Caco-2 (cell line): Measurements from ENCODE around the gene PAQR6. TPM values are rescaled to one million over a fixed set of nuclear protein-coding genes. Genes with fewer than 3 reads are reported as not detected.

ENCODE experiments used
- BruUV-seq: library from RNA; stranded (reverse); fragments of 400-500 nt; replicated peaks from 2 replicates; lab custom pipeline; 2021; lab: Mats Ljungman, UMichigan
- CTCF ChIA-PET: fragments of 300-600 bp; sonication (Branson Sonifier 250); formaldehyde crosslinking; loops from one replicate; lab custom pipeline; 2022; ENCODE audit warnings: antibody characterized with exemption; lab: Charles Lee
- POLR2A ChIA-PET: fragments of 300-600 bp; sonication (Branson Sonifier 250); formaldehyde crosslinking; loops from one replicate; lab custom pipeline; 2022; ENCODE audit warnings: antibody characterized with exemption; lab: Charles Lee
- DNase-seq, 2 experiments: peaks; one replicate each; pipeline versions ENCODE4 v3.0.0 to v3.0.0-alpha.2; 2020 to 2022
- H3K27me3 ChIP-seq: replicated peaks from 2 replicates; pipeline ENCODE4 v1.6.0; 2011; ENCODE audit warnings: low read length; ENCODE audit not compliant: control insufficient read depth, insufficient read depth
- H3K36me3 ChIP-seq: 2 replicates; pipeline ENCODE4 v1.5.1; 2011; ENCODE audit warnings: low read length; ENCODE audit not compliant: control insufficient read depth, insufficient read depth
- H3K4me1 ChIP-seq: fragments of 250-450 bp; sonication (Bioruptor Pico); 2 replicates; pipeline ENCODE4 v1.5.1; 2020; ENCODE audit warnings: mild to moderate bottlenecking
- H3K4me3 ChIP-seq: 2 replicates; pipeline ENCODE4 v1.5.1; 2011; ENCODE audit warnings: low read depth, mild to moderate bottlenecking, control low read depth, low read length
- H3K9me3 ChIP-seq: fragments of 250-450 bp; sonication (Bioruptor Pico); 2 replicates; pipeline ENCODE4 v1.5.1; 2020; ENCODE audit warnings: mild to moderate bottlenecking, moderate library complexity
- H3K27ac Mint-ChIP-seq: one replicate; pipeline ENCODE4 v1.8.0; 2022; ENCODE audit warnings: mixed read lengths; ENCODE audit not compliant: unreplicated experiment
- H3K27me3 Mint-ChIP-seq: one replicate; pipeline ENCODE4 v1.8.0; 2022; ENCODE audit warnings: mixed read lengths; ENCODE audit not compliant: insufficient read depth, unreplicated experiment
- H3K36me3 Mint-ChIP-seq: one replicate; pipeline ENCODE4 v1.8.0; 2022; ENCODE audit warnings: mild to moderate bottlenecking, mixed read lengths; ENCODE audit not compliant: insufficient read depth, unreplicated experiment
- H3K4me1 Mint-ChIP-seq: one replicate; pipeline ENCODE4 v1.8.0; 2022; ENCODE audit warnings: low read depth, mixed read lengths; ENCODE audit not compliant: unreplicated experiment
- H3K4me3 Mint-ChIP-seq: one replicate; pipeline ENCODE4 v1.8.0; 2022; ENCODE audit warnings: mild to moderate bottlenecking, moderate library complexity, mixed read lengths; ENCODE audit not compliant: unreplicated experiment
- H3K9me3 Mint-ChIP-seq: one replicate; pipeline ENCODE4 v1.8.0; 2022; ENCODE audit warnings: mixed read lengths; ENCODE audit not compliant: unreplicated experiment
- intact Hi-C: fragments of 100-400 bp; cut with micrococcal nuclease; formaldehyde crosslinking; loops from one replicate; pipeline ENCODE4 v1.10.0; 2022; ENCODE audit not compliant: unreplicated experiment
- total RNA-seq: library from RNA; stranded (reverse); gene quantifications from 2 replicates; pipeline ENCODE4 v1.2.3, GENCODE V29; 2022
- TF ChIP-seq, protein P1 (sequence below), 2 experiments: fragments of 200-600 bp in 1 of 2; IDR thresholded peaks; 1 replicate in 1 of 2; 2 replicates in 1 of 2; pipeline versions ENCODE4 v1.5.1 to v1.8.0; 2011 to 2022; ENCODE audit warnings: antibody characterized with exemption in 1 of 2, control low read depth in 1 of 2, inconsistent platforms in 1 of 2, low read depth in 1 of 2, low read length in 1 of 2, mild to moderate bottlenecking in 1 of 2, moderate library complexity in 1 of 2; ENCODE audit not compliant: insufficient read depth in 1 of 2, severe bottlenecking in 1 of 2, unreplicated experiment in 1 of 2

Gene PAQR6
- total RNA-seq, 1 experiment from 2014 or later, result 4.1 TPM

DNA sequence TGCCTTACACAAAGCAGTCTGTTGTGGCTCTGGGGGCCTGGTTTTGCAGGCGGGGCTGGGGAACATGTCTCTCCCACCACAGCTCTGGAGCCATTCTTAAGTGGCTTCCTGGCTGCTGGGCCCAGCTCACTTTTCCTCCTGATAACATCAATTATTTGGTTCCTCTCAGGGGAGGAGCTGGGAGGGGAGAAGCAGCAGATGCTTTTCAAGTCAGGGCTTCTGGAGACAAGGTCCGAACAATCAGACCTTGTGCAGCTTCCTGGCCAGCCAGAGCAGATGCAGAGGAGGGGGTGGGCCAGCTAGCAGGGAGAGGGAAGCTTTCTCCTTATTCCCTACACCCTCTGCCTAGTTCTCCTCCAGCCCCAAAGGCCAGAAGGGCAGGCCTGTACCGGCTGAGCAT is 3.7 kb upstream of the PAQR6 start:
- CTCF ChIA-PET, result no interaction called here
- Mint-ChIP-seq H3K27me3 (no peaks in the 10 kb centered on the region), H3K36me3 (peaks cover 80% of the 10 kb centered on the region)

DNA sequence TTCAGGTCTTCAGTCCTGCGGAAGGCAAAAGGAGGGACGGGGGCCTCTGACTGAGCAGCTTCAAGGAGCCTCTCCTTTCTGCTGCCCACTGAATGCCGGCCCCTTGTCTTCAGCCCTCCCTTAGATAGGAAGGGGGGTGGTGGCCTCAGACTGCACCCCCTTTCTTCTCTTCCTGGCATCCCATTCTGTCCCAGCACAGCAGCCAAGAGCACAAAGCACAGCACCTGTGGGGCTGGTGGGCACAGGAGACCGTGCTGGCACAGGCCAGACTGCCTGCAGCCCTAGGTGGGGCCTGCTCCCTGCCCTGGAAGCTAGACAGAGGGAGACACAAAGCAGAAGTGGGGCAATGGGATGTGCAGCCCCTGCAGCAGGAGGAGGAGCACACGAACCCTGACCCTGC is 1.7 kb upstream of the PAQR6 start:
- Mint-ChIP-seq H3K9me3 (no peaks in the 10 kb centered on the region), H3K27ac (no peak overlapping the region), H3K4me3 (no peak overlapping the region), H3K4me1 (peaks cover 4% of the 10 kb centered on the region), H3K36me3 (peaks cover 87% of the 10 kb centered on the region), H3K27me3 (no peaks in the 10 kb centered on the region)
- ChIA-PET CTCF (interaction anchor here (0.6 kb wide), 1 partner anchor 24 kb away, joined by 7 read pairs; no protein-coding TSS in a partner anchor), POLR2A (no interaction called here)
- TSS peak; percentile 43 for BruUV-seq
- Histone ChIP-seq H3K36me3 (peaks cover 6% of the 10 kb centered on the region; the same call in 1 of the 2 replicates), H3K4me3 (no peak overlapping the region), H3K9me3 (no peaks in the 10 kb centered on the region), H3K27me3 (no peaks in the 10 kb centered on the region), H3K4me1 (no peaks in the 10 kb centered on the region)
- no peak for DNase-seq
- intact Hi-C loops, result no loop called here
- TF ChIP-seq, protein P1, sequence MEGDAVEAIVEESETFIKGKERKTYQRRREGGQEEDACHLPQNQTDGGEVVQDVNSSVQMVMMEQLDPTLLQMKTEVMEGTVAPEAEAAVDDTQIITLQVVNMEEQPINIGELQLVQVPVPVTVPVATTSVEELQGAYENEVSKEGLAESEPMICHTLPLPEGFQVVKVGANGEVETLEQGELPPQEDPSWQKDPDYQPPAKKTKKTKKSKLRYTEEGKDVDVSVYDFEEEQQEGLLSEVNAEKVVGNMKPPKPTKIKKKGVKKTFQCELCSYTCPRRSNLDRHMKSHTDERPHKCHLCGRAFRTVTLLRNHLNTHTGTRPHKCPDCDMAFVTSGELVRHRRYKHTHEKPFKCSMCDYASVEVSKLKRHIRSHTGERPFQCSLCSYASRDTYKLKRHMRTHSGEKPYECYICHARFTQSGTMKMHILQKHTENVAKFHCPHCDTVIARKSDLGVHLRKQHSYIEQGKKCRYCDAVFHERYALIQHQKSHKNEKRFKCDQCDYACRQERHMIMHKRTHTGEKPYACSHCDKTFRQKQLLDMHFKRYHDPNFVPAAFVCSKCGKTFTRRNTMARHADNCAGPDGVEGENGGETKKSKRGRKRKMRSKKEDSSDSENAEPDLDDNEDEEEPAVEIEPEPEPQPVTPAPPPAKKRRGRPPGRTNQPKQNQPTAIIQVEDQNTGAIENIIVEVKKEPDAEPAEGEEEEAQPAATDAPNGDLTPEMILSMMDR (IDR thresholded peaks at IDR 0.05; ENCODE audit: insufficient read depth in 1 of 2, low read depth in 1 of 2, low read length in 1 of 2, severe bottlenecking in 1 of 2, unreplicated experiment in 1 of 2), result no peak

More for the DNA sequence above, 3.7 kb upstream of the PAQR6 start:
- Mint-ChIP-seq H3K4me1 (peaks cover 4% of the 10 kb centered on the region), H3K4me3 (no peak overlapping the region), H3K27ac (no peak overlapping the region), H3K9me3 (no peaks in the 10 kb centered on the region)
- Histone ChIP-seq H3K4me3 (no peak overlapping the region), H3K27me3 (no peaks in the 10 kb centered on the region), H3K4me1 (no peaks in the 10 kb centered on the region), H3K36me3 (peaks cover 6% of the 10 kb centered on the region), H3K9me3 (no peaks in the 10 kb centered on the region)
- BruUV-seq, result no TSS peak
- intact Hi-C loops, result no loop called here
- POLR2A ChIA-PET, result no interaction called here
- TF ChIP-seq, protein P1 (IDR thresholded peaks at IDR 0.05; ENCODE audit: insufficient read depth in 1 of 2, low read depth in 1 of 2, low read length in 1 of 2, severe bottlenecking in 1 of 2, unreplicated experiment in 1 of 2), result no peak
- DNase-seq, result no peak

DNA sequence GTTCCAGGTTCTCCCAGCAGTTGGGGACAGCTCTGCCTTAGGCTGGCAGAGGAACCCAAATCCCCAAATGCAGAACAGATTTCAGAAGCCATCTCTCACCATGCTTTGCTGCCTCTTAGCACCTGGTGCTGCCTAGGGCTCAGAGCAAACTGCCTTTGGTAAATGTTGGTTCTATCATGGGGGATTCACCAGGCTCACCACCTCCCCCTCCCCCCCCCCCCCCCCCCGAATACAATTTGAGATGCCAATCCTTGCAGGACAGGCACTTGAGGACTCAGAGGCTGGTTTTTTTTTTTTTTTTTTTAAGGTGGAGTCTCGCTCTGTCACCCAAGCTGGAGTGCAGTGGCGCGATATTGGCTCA is 447 bp upstream of the PAQR6 start:
- intact Hi-C loops, result no loop called here
- Mint-ChIP-seq H3K4me1 (peaks cover 4% of the 10 kb centered on the region), H3K27ac (no peak overlapping the region)

More for the DNA sequence above, 447 bp upstream of the PAQR6 start:
- Histone ChIP-seq H3K4me1 (no peaks in the 10 kb centered on the region), H3K27me3 (no peaks in the 10 kb centered on the region), H3K4me3 (no peak overlapping the region), H3K9me3 (no peaks in the 10 kb centered on the region), H3K36me3 (peaks cover 6% of the 10 kb centered on the region; the same call in 1 of the 2 replicates)
- DNase-seq, result no peak
- BruUV-seq, result no TSS peak
- CTCF ChIA-PET, result interaction anchor here (0.6 to 1.0 kb wide), 4 partner anchors 16 to 107 kb away, joined by 3 to 4 read pairs (median 3); no protein-coding TSS in a partner anchor
- POLR2A ChIA-PET, result no interaction called here
- peaks cover 87% of the 10 kb centered on the region for H3K36me3 Mint-ChIP-seq
- TF ChIP-seq, protein P1 (IDR thresholded peaks at IDR 0.05; ENCODE audit: insufficient read depth in 1 of 2, low read depth in 1 of 2, low read length in 1 of 2, severe bottlenecking in 1 of 2, unreplicated experiment in 1 of 2), result no peak
- H3K9me3 Mint-ChIP-seq, result no peaks in the 10 kb centered on the region
- H3K27me3 Mint-ChIP-seq, result no peaks in the 10 kb centered on the region
- H3K4me3 Mint-ChIP-seq, result no peak overlapping the region
